Measurements from ENCODE around the gene MARCO.

DNA sequence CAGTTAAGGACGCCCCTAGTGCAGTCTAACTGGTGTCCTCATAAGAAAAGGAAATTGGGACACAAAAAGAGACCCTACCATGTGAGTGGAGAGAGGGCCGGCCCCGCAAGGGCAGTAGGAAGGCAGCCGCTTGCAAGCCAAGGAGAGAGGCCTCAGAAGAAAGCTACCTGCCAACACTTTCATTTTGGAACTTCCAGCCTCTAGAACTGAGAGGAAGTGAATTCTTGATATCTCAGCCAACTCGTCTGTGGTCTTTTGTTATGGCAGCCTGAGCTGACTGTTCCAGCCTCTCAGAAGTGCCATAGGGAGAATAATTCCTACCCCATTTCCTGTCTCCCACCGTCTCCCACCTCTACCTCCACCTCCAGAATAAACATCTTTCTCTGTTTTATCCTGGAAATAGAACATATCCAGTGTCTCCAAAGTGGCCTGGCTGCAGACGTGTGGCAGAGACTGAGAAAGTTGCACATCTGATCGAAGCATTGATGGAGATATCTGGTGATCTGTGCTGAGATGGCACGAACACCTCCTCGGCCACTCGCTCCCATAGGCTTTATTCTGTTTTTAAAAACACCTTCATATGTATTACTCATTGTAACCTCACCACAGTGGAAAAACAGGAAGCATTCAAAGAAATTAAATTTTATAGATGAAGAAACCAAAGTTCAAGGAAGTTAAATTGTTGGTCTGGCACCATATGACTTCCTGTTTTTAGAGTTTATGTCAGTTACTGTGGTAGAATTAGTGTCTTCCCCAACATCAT lies 39.5 kb upstream of the MARCO start:
- TF ChIP-seq, protein P1, sequence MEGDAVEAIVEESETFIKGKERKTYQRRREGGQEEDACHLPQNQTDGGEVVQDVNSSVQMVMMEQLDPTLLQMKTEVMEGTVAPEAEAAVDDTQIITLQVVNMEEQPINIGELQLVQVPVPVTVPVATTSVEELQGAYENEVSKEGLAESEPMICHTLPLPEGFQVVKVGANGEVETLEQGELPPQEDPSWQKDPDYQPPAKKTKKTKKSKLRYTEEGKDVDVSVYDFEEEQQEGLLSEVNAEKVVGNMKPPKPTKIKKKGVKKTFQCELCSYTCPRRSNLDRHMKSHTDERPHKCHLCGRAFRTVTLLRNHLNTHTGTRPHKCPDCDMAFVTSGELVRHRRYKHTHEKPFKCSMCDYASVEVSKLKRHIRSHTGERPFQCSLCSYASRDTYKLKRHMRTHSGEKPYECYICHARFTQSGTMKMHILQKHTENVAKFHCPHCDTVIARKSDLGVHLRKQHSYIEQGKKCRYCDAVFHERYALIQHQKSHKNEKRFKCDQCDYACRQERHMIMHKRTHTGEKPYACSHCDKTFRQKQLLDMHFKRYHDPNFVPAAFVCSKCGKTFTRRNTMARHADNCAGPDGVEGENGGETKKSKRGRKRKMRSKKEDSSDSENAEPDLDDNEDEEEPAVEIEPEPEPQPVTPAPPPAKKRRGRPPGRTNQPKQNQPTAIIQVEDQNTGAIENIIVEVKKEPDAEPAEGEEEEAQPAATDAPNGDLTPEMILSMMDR (IDR thresholded peaks at IDR 0.05) = no peak
- TF ChIP-seq POLR2AphosphoS5 (IDR thresholded peaks at IDR 0.05) = no peak

Measured in prostate gland (tissue), 2 donors.